ENCODE data around the gene GABRD. TPM values are rescaled to one million over a fixed set of nuclear protein-coding genes. Genes with fewer than 3 reads are reported as not detected.

The GABRD gene
- total RNA-seq, 2 experiments from 2014 or later: not detected

Other genes starting within 250 kb of the GABRD start
- gene NADK, start 240.9 kb upstream of the GABRD start, total RNA-seq: 10 to 100 TPM; 82.0 to 82.9 TPM
- gene GNB1, start 128.3 kb upstream of the GABRD start, total RNA-seq: 100 to 1,000 TPM; 398 TPM
- under 1 TPM; 0.21 to 0.42 TPM for gene CALML6, start 104.1 kb upstream of the GABRD start, total RNA-seq
- gene TMEM52, start 100.1 kb upstream of the GABRD start, total RNA-seq: under 1 TPM in 1 of 2 experiments, not detected in 1; 0.70 TPM
- not detected for gene CFAP74, start 15.6 kb upstream of the GABRD start, total RNA-seq
- gene PRKCZ, start 31.1 kb downstream of the GABRD start, total RNA-seq: 10 to 100 TPM; 11.4 to 12.9 TPM
- 10 to 100 TPM; 69.7 to 74.4 TPM for gene FAAP20, start 175.4 kb downstream of the GABRD start, total RNA-seq
- gene SKI, start 209.0 kb downstream of the GABRD start, total RNA-seq: 10 to 100 TPM; 41.2 to 41.4 TPM

Measured in activated CD8-positive, alpha-beta T cell treated with anti-CD3 and anti-CD28 coated beads, Interleukin-2, amount 10 ng/mL, durations not matched to agents 7 days and 5 days (primary cell).